GM12873 (cell line): Measurements from ENCODE around the gene HHIPL1.

Experiments used
- TF ChIP-seq, protein P1 (sequence below): IDR thresholded peaks from 2 replicates; pipeline ENCODE4 v1.5.1; 2012; ENCODE audit warnings: low read depth, mild to moderate bottlenecking, moderate library complexity, low read length, control low read depth; ENCODE audit not compliant: insufficient read depth; ENCODE audit errors: missing control alignments

Gene HHIPL1

GRCh38 chr14:99600232-99600888 lies 44.6 kb upstream of the HHIPL1 start:
- TF ChIP-seq, protein P1, sequence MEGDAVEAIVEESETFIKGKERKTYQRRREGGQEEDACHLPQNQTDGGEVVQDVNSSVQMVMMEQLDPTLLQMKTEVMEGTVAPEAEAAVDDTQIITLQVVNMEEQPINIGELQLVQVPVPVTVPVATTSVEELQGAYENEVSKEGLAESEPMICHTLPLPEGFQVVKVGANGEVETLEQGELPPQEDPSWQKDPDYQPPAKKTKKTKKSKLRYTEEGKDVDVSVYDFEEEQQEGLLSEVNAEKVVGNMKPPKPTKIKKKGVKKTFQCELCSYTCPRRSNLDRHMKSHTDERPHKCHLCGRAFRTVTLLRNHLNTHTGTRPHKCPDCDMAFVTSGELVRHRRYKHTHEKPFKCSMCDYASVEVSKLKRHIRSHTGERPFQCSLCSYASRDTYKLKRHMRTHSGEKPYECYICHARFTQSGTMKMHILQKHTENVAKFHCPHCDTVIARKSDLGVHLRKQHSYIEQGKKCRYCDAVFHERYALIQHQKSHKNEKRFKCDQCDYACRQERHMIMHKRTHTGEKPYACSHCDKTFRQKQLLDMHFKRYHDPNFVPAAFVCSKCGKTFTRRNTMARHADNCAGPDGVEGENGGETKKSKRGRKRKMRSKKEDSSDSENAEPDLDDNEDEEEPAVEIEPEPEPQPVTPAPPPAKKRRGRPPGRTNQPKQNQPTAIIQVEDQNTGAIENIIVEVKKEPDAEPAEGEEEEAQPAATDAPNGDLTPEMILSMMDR: no peak

GRCh38 chr14:99601361-99601831 lies 43.5 kb upstream of the HHIPL1 start:
- TF ChIP-seq, protein P1: no peak

DNA sequence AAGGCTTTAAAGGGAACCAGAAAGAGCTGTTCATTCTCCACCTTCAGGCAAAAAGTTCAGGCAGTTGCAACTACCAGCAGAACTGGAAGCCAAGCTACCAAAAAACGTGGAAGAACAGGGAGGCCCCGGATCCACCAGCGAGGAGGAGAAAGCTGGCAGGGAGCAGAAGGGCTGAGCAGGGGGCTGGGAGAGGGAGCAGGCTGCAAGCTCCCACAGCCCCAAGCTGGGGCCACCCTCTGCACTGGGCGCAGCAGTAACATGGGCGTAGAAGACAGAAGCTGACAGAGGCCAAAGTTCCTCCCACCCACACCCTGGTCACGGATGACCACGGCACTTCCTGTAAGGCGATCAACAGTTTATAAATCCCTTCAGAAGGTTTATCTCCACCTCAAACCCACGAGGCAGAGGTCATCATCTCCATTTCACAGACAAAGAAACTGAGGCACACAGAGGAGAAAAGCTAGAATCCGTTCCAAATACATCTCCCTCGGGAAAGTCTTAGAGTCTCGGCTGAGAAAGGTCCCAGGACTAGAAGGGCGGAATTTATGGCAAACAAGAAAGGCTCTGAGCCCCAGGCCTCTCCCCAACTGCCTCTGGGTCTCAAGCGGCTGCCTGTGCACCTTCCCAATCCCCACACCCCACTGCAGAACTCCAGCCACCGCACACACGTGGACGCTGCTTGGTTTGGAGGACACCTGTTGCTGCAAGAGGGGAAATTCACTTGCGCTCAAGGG lies 42.7 kb upstream of the HHIPL1 start:
- TF ChIP-seq, protein P1: no peak

- TF ChIP-seq, protein P1: no peak
Measured at GRCh38 chr14:99602788-99603415, 42.0 kb upstream of the HHIPL1 start.

- TF ChIP-seq, protein P1: no peak
Measured at GRCh38 chr14:99603471-99604277, 41.3 kb upstream of the HHIPL1 start, which contains the start of gene CCDC85C. Gene CCDC85C (minus strand): TSS chr14:99604207. CDS start chr14:99603959, 248 bp downstream.

- TF ChIP-seq, protein P1: no peak
Measured at GRCh38 chr14:99604278-99604765, 40.6 kb upstream of the HHIPL1 start.
